Muscle of arm (tissue), 12 donors: ENCODE results near the gene DQX1. TPM values are rescaled to one million over a fixed set of nuclear protein-coding genes. Genes with fewer than 3 reads are reported as not detected.

ENCODE experiments used
- DNase-seq: peaks from one replicate; pipeline ENCODE4 v3.0.0-alpha.2; 2013
- polyA plus RNA-seq, 12 donors: library from polyadenylated mRNA; unstranded; fragments of 120-200 nt; gene quantifications; one replicate each; pipeline ENCODE4 v1.2.1, GENCODE V29; 2013; ENCODE audit not compliant: insufficient read length in 12 of 12

The DQX1 gene
- polyA plus RNA-seq, 12 donors = 0.08 to 15.4 (median 1.0) TPM; not detected in 5

- DNase-seq = no peak
Measured at GRCh38 chr2:74555610-74556103, 29.6 kb upstream of the DQX1 start.

- peak; percentile 34 for DNase-seq
Measured at GRCh38 chr2:74554820-74555531, 28.9 kb upstream of the DQX1 start.

- peak; percentile 90 for DNase-seq
Measured at GRCh38 chr2:74553892-74554819, 28.1 kb upstream of the DQX1 start, which contains the start of the genes DOK1 and LOXL3. Gene DOK1, plus strand, starts transcription at chr2:74554720. Its CDS starts 35 bp downstream, at chr2:74554755. Gene LOXL3, minus strand, starts transcription at chr2:74553942. Its CDS starts 1,308 bp downstream, at chr2:74552634.

- no peak for DNase-seq
Measured at GRCh38 chr2:74552914-74553811, 27.1 kb upstream of the DQX1 start.

DNA sequence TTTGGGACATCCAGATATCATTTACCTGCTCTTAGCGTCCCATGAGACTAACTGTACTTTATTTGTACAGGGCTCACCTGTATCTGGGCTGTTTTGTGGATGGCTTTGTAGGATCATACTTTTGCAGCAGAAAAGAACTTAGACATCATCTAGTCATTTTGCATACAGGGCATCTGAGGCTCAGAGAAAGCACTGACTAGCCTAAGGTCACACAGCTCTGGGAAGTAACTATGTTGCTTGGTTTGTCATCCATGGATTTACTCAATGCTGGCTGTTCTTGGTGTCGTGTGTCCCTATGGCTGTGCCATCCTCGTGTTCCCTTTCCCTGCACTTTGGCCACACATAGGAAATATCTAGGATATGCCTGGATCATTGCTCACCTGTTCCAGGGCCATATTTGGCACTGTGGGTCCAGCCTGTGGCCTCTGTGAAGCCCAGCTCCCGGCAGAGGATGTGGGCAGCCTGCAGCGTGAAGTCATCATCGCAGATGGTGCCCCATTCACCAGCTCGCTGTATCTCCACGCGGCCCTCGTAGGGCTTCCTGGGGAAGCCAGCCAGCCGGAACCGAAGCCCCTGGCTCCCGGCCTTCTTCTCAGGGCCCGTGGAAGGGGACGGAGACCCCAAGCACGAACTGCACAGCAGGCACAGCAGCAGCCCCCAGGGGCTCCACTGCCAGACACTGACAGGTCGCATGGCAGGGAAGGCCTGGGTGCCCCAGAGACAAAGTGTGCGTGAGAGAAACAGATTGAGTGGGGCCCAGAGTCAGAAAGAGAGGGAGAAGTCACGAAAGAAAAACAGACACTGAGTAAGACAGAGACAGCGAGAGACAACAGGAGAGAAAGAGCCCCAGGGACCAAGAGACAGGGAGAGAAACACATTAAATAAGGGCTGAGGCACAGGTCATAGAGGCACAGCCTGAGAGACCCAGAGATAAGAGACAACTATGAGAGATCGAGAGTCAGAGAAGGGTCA, 26.2 kb upstream of the DQX1 start:
- DNase-seq = no peak

DNA sequence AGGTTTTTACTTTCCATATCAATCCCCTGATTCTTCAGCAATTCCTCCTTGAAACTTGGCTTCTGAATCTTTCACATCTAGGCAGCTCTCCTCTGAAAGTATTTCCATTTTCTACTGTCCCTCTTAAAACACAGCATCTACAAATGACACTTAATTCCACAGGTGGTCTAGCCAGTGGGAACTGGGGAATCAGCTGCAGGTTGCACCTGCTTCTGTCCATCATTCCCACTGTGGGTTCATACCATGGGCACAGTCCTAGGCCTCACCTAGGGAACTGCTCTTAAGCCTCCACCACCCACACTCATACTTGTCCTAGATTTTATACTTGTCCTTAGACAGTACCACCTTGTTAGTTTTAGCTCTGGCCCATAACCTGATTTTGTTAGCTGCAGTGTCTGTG, 25.5 kb upstream of the DQX1 start:
- DNase-seq = no peak

- DNase-seq = no peak
Measured at GRCh38 chr2:74550231-74550630, 24.2 kb upstream of the DQX1 start.

DNA sequence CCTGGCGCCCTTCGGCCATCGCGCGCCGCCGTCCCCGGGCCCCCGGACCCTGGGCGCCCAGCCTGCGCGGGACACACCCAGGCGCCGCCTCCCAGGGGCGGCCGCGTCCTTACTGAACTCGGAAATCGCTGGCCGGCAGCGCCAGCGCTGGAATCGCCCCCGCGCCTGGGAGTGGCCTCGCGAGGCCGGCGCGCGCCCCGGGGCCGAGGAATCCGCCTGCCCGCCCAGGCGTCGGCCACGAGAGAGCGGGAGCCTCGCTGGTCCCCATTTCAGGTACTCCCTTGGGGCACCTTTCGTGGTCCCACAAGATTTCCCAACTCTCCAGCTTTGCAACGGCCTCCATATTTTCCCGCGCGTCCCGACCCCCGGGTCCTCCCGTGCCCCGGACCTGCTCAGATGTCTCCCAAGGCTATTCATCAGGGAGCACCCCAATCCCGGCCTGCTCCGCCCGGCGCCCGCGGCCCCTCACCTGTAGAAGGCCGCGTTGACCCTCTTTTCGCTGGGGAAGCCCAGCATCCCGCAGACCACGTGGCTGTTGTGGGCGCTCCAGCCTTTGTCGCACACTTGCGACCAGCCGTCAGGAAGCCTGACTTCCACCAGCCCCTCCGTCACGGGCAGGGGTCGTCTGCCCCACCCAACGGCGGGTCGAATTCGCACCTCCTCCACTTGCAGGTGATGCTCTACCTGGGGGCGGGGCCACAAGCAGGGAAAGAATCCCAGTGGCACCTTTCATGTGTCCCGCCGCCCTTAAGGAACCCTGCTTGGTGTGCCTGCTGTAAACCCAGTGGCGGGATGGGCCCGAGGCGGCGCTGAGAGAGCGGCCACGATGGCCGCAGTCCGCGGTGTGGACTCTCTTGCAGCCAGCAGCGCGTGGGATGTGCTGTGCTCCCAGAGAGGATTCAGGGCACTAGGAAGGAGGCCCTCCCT, 23.1 kb upstream of the DQX1 start:
- DNase-seq = peak; percentile 60

- DNase-seq = peak; percentile 47
Measured at GRCh38 chr2:74548285-74548899, 22.4 kb upstream of the DQX1 start.

DNA sequence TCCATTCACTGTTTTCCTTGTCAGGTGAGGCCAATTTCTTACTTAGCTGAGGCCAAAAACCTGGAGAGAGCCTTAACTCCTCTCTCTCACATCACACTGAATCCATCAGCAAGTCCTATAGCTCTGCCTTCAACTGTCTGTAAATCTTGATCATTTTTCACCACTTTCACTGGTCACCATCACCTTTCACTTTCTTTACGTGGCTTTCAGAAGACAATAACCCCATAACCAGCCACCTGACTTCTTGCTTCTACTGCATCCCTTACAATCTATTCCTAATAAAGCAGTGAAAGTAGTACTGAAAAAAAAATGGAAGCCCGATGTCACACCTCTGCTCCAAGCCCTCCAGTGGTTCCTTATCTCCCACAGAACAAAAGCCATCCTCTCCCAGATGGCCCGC, 20.0 kb upstream of the DQX1 start:
- no peak for DNase-seq

- DNase-seq = no peak
Measured at GRCh38 chr2:74544634-74545033, 18.6 kb upstream of the DQX1 start.

- no peak for DNase-seq
Measured at GRCh38 chr2:74542978-74543377, 16.9 kb upstream of the DQX1 start.

DNA sequence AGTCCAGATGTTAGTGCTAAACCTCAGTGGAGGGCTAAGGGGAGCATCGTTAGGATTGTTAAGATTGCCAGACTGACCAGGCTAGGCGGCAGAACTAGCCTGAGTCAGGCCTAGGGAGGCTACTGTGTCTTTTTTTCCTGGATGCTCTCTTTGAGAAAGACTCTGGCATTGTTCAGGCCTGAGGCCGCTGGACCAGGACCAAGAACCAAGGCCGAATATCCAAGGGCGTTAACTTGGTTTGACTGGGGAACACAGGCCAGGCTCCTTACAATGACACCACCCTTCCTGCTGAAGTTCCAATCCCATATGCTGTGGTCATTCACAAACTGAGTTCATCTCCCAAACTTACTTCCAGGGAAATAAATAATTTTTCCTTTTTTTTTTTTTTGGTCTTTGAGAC, 14.3 kb upstream of the DQX1 start:
- DNase-seq = no peak

DNA sequence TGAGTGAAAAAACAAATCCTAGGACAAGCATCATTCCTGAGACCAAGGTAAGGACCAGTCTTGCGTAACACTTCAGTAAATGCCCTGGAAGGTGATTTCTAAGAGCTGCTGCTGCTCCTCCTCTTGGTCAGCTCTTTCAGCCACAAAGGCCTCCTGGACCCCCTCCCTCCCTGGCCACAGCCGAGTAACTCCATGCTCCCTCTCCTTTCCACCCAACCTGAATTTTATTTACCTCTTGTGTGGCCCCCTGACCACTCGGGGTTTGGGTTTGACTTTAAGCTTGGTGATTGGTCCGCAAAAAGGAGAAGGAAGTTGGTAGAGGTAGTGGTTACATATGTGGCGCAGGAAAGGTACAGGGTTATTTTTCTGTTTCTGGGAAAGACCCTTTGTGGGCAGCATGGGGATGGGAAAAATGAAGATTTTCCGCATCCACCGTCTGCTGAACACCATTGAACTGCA, 12.9 kb upstream of the DQX1 start:
- DNase-seq = no peak

DNA sequence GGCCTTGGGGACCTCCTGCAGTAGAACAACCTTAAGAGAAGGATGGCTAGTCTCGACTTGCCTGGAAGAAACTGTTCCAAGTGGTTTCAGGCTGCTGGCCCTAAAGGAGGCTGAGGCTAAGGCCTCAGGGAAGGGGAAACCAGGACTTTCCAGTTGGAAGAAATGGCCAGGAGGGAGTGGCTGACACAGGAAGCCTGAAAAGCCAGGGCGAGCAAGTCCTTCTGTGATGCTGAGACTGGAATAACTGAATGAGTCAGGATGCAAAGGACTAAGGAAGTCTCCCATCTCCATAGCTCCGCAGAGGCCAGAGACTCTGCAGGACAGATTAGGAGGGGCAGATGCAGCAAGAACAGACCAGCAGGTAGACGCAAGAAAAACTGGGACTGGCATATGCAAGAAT, 11.1 kb upstream of the DQX1 start:
- DNase-seq = no peak

- DNase-seq = no peak
Measured at GRCh38 chr2:74536166-74536950, 10.3 kb upstream of the DQX1 start.

- no peak for DNase-seq
Measured at GRCh38 chr2:74535440-74535965, 9.5 kb upstream of the DQX1 start.
